ENCODE data around the gene BCAP31.
"Not testable (repeated sequence)": the region's sequence is repeated elsewhere in the genome, so short reads cannot be mapped to it uniquely, and the experiment has no call there.

Gene BCAP31

GRCh38 chrX:153739754-153740486 is 15.7 kb upstream of the BCAP31 start:
- Histone ChIP-seq H3K27ac (ENCODE audit: low read depth, low read length) (no peak overlapping the region), H3K4me1 (ENCODE audit: insufficient read depth, low read length) (no peaks in the 10 kb centered on the region), H3K36me3 (ENCODE audit: insufficient read depth, low read length) (peaks cover 13% of the 10 kb centered on the region), H3K4me3 (ENCODE audit: low read depth in 1 of 2, low read length in 2 of 2) (no peak overlapping the region), H3K9me3 (ENCODE audit: low read length) (no peaks in the 10 kb centered on the region), H3K27me3 (ENCODE audit: control insufficient read depth in 1 of 2, insufficient read depth in 2 of 2, low read length in 2 of 2) (peaks cover 0 to 7% of the 10 kb centered on the region in 2 donors), H3K9ac (ENCODE audit: low read length) (no peak overlapping the region)

DNA sequence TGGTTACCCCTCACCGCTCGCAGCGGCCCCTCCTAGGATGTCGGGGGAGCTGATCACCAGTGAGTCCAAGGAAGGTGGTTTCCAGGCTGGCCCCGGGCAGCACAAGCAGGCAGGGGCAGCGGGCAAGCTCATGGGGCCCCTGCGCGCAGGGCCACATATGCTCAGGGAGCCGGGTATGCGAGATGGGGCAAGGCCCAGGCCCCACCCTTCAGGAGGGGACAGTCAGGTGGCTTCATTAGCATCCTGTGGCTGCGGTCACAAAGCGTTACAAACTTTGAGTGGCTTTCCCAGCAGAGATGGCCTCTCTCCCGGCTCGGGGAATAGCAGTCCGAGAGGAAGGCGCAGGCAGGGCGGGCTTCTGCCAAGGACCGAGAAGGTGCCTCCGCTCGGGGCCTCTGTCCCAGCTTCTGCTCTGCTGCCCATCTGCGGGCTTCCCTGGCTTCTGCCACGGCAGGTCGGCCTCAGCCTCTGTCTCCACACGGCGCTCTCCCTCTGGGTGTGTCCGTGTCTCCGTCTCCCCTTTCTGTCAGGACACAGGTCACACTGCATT is 13.9 kb upstream of the BCAP31 start:
- Histone ChIP-seq H3K9ac (ENCODE audit: low read length) (no peak overlapping the region), H3K4me1 (ENCODE audit: insufficient read depth, low read length) (no peaks in the 10 kb centered on the region), H3K9me3 (ENCODE audit: low read length) (no peaks in the 10 kb centered on the region), H3K27me3 (ENCODE audit: control insufficient read depth in 1 of 2, insufficient read depth in 2 of 2, low read length in 2 of 2) (no peaks in the 10 kb centered on the region), H3K36me3 (ENCODE audit: insufficient read depth, low read length) (peaks cover 13% of the 10 kb centered on the region), H3K27ac (ENCODE audit: low read depth, low read length) (no peak overlapping the region), H3K4me3 (ENCODE audit: low read depth in 1 of 2, low read length in 2 of 2) (no peak overlapping the region)

- no peak overlapping the region for H3K9ac ChIP-seq (ENCODE audit: low read length)
- no peaks in the 10 kb centered on the region for H3K9me3 ChIP-seq (ENCODE audit: low read length)
- H3K36me3 ChIP-seq (ENCODE audit: insufficient read depth, low read length), result peaks cover 13% of the 10 kb centered on the region
- H3K27me3 ChIP-seq (ENCODE audit: control insufficient read depth in 1 of 2, insufficient read depth in 2 of 2, low read length in 2 of 2), result no peaks in the 10 kb centered on the region
- no peaks in the 10 kb centered on the region for H3K4me1 ChIP-seq (ENCODE audit: insufficient read depth, low read length)
- H3K27ac ChIP-seq (ENCODE audit: low read depth, low read length), result no peak overlapping the region
- no peak overlapping the region for H3K4me3 ChIP-seq (ENCODE audit: low read depth in 1 of 2, low read length in 2 of 2)
Observed at GRCh38 chrX:153736871-153737441, 12.8 kb upstream of the BCAP31 start.

DNA sequence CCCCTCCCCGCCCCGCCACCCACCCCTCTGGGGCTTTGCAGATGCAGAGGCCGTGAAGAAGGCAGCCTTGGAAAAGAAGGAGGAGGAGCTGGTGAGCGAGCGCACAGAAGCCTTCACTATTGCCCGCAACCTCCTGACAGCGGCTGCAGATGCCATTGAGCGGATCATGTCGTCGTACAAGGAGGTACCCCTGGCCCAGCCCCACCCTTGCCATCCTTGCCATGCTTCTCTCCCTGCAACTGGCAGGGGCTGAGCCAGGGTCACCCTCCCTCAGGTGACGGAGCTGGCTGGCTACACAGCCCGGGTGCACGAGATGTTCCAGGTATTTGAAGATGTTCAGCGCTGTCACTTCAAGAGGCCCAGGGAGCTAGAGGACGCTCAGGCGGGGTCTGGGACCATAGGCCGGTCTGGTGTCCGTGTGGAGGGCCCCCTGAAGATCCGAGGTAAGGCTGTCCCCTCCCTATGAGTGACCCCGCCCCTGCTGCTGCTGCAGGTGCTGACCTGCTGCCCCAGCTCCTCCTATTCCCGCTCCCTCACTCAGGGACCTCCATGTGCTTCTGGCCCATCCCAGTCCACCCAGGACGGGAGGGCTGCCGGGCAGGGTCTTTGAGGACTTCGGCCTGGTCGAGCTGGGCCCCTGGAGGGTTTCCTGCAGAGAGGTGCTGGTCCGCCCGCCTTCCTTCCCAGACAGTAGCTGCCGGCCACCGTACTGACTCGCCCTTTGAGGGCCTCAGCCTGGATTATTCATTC is 12.1 kb upstream of the BCAP31 start:
- H3K9me3 ChIP-seq (ENCODE audit: low read length), result no peaks in the 10 kb centered on the region
- no peaks in the 10 kb centered on the region for H3K4me1 ChIP-seq (ENCODE audit: insufficient read depth, low read length)
- no peak overlapping the region for H3K27ac ChIP-seq (ENCODE audit: low read depth, low read length)
- no peak overlapping the region for H3K9ac ChIP-seq (ENCODE audit: low read length)
- H3K36me3 ChIP-seq (ENCODE audit: insufficient read depth, low read length), result peaks cover 13% of the 10 kb centered on the region
- no peaks in the 10 kb centered on the region for H3K27me3 ChIP-seq (ENCODE audit: control insufficient read depth in 1 of 2, insufficient read depth in 2 of 2, low read length in 2 of 2)
- H3K4me3 ChIP-seq (ENCODE audit: low read depth in 1 of 2, low read length in 2 of 2), result no peak overlapping the region

DNA sequence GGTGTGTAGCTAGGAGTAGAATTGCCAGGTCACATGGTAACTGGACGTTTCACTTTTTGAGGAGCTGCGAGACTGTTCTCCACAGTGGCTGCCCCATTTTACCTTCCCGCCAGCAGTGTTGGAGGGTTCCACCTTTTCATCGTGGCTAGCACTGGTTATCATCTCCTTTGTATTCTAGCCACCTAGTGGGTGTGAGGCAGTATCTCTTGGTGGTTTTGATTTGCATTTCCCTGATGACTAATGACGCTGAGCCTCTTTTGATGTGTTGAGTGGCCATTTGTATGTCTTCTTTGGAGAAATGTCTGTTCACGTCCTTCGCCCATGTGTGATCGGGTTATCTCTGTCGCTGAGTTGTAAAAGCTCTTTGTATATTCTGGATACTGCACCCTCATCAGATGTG is 11.1 kb upstream of the BCAP31 start:
- Histone ChIP-seq H3K9ac (ENCODE audit: low read length) (no peak overlapping the region), H3K4me3 (ENCODE audit: low read depth in 1 of 2, low read length in 2 of 2) (no peak overlapping the region)

DNA sequence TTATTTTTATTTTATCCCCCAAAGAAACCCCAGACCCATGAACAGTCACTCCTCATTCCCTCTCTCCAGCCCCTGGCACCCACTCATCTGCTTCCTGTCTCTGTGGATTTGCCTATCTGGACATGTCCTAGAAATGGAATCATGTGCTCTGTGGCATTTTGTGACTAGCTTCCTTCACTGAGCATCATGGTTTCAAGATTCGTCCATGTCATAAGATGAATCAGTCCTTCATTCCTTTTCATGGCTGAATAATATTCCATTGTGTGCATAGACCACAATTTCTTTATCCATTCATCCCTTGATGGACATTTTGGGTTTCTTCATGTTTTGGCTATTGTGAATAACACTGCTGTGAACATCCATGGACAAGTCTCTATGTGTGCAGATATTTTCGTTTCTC is 10.7 kb upstream of the BCAP31 start:
- no peaks in the 10 kb centered on the region for H3K9me3 ChIP-seq (ENCODE audit: low read length)
- peaks cover 13% of the 10 kb centered on the region for H3K36me3 ChIP-seq (ENCODE audit: insufficient read depth, low read length)
- H3K27ac ChIP-seq (ENCODE audit: low read depth, low read length), result no peak overlapping the region
- no peak overlapping the region for H3K9ac ChIP-seq (ENCODE audit: low read length)
- H3K27me3 ChIP-seq (ENCODE audit: control insufficient read depth in 1 of 2, insufficient read depth in 2 of 2, low read length in 2 of 2), result no peaks in the 10 kb centered on the region
- no peaks in the 10 kb centered on the region for H3K4me1 ChIP-seq (ENCODE audit: insufficient read depth, low read length)
- H3K4me3 ChIP-seq (ENCODE audit: low read depth in 1 of 2, low read length in 2 of 2), result no peak overlapping the region

More for the DNA sequence above, 11.1 kb upstream of the BCAP31 start:
- H3K27me3 ChIP-seq (ENCODE audit: control insufficient read depth in 1 of 2, insufficient read depth in 2 of 2, low read length in 2 of 2), result no peaks in the 10 kb centered on the region
- no peaks in the 10 kb centered on the region for H3K4me1 ChIP-seq (ENCODE audit: insufficient read depth, low read length)
- H3K27ac ChIP-seq (ENCODE audit: low read depth, low read length), result no peak overlapping the region
- H3K36me3 ChIP-seq (ENCODE audit: insufficient read depth, low read length), result peaks cover 13% of the 10 kb centered on the region
- H3K9me3 ChIP-seq (ENCODE audit: low read length), result no peaks in the 10 kb centered on the region

GRCh38 chrX:153733651-153734240 is 9.6 kb upstream of the BCAP31 start:
- Histone ChIP-seq H3K27ac (ENCODE audit: low read depth, low read length) (no peak overlapping the region), H3K4me3 (ENCODE audit: low read depth in 1 of 2, low read length in 2 of 2) (no peak overlapping the region), H3K4me1 (ENCODE audit: insufficient read depth, low read length) (peaks cover 4% of the 10 kb centered on the region), H3K9ac (ENCODE audit: low read length) (no peak overlapping the region), H3K27me3 (ENCODE audit: control insufficient read depth in 1 of 2, insufficient read depth in 2 of 2, low read length in 2 of 2) (no peaks in the 10 kb centered on the region), H3K9me3 (ENCODE audit: low read length) (no peaks in the 10 kb centered on the region), H3K36me3 (ENCODE audit: insufficient read depth, low read length) (peaks cover 22% of the 10 kb centered on the region)

DNA sequence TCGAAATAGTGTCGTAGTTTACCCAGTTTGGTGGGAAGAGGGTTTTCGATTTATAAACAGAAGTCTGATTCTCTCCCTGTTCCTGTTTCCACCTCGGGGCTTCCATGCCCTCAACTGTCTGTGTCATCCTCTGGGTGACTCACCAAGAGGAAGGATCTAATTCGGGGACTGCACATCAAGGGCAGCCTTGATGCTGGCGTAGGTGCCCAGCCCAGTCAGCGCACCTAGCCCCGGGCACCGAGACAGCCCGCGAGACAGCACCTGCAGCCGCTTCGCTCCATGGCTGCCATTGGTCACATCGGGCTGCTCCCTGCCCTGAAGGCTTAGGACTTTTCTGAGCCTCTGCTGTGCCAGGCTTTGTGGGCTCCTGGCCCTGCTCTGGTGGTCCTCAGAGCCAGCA is 8.2 kb upstream of the BCAP31 start:
- Histone ChIP-seq H3K27me3 (ENCODE audit: control insufficient read depth in 1 of 2, insufficient read depth in 2 of 2, low read length in 2 of 2) (no peaks in the 10 kb centered on the region), H3K4me3 (ENCODE audit: low read depth in 1 of 2, low read length in 2 of 2) (no peak overlapping the region), H3K27ac (ENCODE audit: low read depth, low read length) (no peak overlapping the region), H3K9ac (ENCODE audit: low read length) (no peak overlapping the region), H3K36me3 (ENCODE audit: insufficient read depth, low read length) (peaks cover 22% of the 10 kb centered on the region), H3K9me3 (ENCODE audit: low read length) (no peaks in the 10 kb centered on the region), H3K4me1 (ENCODE audit: insufficient read depth, low read length) (peaks cover 18% of the 10 kb centered on the region)

- H3K4me1 ChIP-seq (ENCODE audit: insufficient read depth, low read length), result peaks cover 23% of the 10 kb centered on the region
- H3K4me3 ChIP-seq (ENCODE audit: low read depth in 1 of 2, low read length in 2 of 2), result no peak overlapping the region
- H3K36me3 ChIP-seq (ENCODE audit: insufficient read depth, low read length), result peaks cover 16% of the 10 kb centered on the region
- H3K9ac ChIP-seq (ENCODE audit: low read length), result no peak overlapping the region
- no peak overlapping the region for H3K27ac ChIP-seq (ENCODE audit: low read depth, low read length)
- H3K9me3 ChIP-seq (ENCODE audit: low read length), result no peaks in the 10 kb centered on the region
- no peaks in the 10 kb centered on the region for H3K27me3 ChIP-seq (ENCODE audit: control insufficient read depth in 1 of 2, insufficient read depth in 2 of 2, low read length in 2 of 2)
Observed at GRCh38 chrX:153731845-153732215, 7.6 kb upstream of the BCAP31 start.

- Histone ChIP-seq H3K9me3 (ENCODE audit: low read length) (no peaks in the 10 kb centered on the region), H3K4me1 (ENCODE audit: insufficient read depth, low read length) (peaks cover 24% of the 10 kb centered on the region), H3K36me3 (ENCODE audit: insufficient read depth, low read length) (peaks cover 11% of the 10 kb centered on the region), H3K4me3 (ENCODE audit: low read depth in 1 of 2, low read length in 2 of 2) (no peak overlapping the region), H3K27me3 (ENCODE audit: control insufficient read depth in 1 of 2, insufficient read depth in 2 of 2, low read length in 2 of 2) (no peaks in the 10 kb centered on the region), H3K27ac (ENCODE audit: low read depth, low read length) (no peak overlapping the region), H3K9ac (ENCODE audit: low read length) (no peak overlapping the region)
Observed at GRCh38 chrX:153731117-153731844, 7.1 kb upstream of the BCAP31 start.

- H3K4me3 ChIP-seq (ENCODE audit: low read depth in 1 of 2, low read length in 2 of 2); H3K9ac ChIP-seq (ENCODE audit: low read length); H3K27ac ChIP-seq (ENCODE audit: low read depth, low read length); H3K9me3 ChIP-seq (ENCODE audit: low read length); H3K27me3 ChIP-seq (ENCODE audit: control insufficient read depth in 1 of 2, insufficient read depth in 2 of 2, low read length in 2 of 2); H3K36me3 ChIP-seq (ENCODE audit: insufficient read depth, low read length): not testable (repeated sequence)
- H3K4me1 ChIP-seq (ENCODE audit: insufficient read depth, low read length), result peaks cover 24% of the 10 kb centered on the region
Observed at GRCh38 chrX:153730115-153730514, 5.9 kb upstream of the BCAP31 start.
